ENCODE results near the gene MAPK8. TPM values are rescaled to one million over a fixed set of nuclear protein-coding genes. Genes with fewer than 3 reads are reported as not detected.
"Not testable (repeated sequence)": the region's sequence is repeated elsewhere in the genome, so short reads cannot be mapped to it uniquely, and the experiment has no call there.

The MAPK8 gene
- polyA plus RNA-seq, 4 donors: 12.4 to 41.2 (median 22.3) TPM

DNA sequence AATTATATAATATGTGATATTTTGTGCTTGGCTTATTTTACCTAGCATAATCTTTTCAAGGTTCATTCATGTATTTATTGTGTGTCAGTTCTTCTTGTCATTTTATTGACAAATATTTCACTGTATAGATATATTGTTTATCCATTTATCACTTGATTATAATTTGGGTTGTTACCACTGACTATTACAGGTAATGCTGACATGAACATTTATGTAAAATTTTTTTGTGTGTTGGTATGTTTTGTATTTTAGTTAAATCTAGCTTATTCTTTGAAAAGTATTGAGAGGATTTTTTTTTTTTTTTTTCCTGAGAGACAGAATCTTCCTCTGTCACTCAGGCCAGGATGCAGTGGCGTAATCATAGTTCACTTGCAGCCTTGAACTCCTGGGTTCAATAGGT lies 107.7 kb downstream of the MAPK8 start:
- H3K36me3 ChIP-seq (ENCODE audit: control insufficient read depth in 3 of 3, insufficient read depth in 2 of 3, low read depth in 1 of 3, low read length in 3 of 3): peaks cover 2 to 8% (median 5%) of the 10 kb centered on the region in 3 donors
- H3K27me3 ChIP-seq (ENCODE audit: control insufficient read depth in 3 of 3, insufficient read depth in 3 of 3, low read length in 3 of 3): no peaks in the 10 kb centered on the region
- DNase-seq (no peak), FAIRE-seq (no peak)
- H3K4me1 ChIP-seq (ENCODE audit: control insufficient read depth in 3 of 3, insufficient read depth in 2 of 3, low read depth in 1 of 3, low read length in 2 of 3): no peaks in the 10 kb centered on the region
- H3K27ac ChIP-seq (ENCODE audit: low read depth in 1 of 3, low read length in 2 of 3): no peak overlapping the region
- WGBS, 3 donors: 86 to 100% (median 97%) methylated on average over 1 of the region's 1 CpG
- H3K4me3 ChIP-seq (ENCODE audit: low read depth in 1 of 3, low read length in 3 of 3): no peak overlapping the region
- peaks cover 0 to 10% of the 10 kb centered on the region in 2 donors for H3K9me3 ChIP-seq (ENCODE audit: control insufficient read depth in 2 of 2, insufficient read depth in 1 of 2, low read depth in 1 of 2, low read length in 1 of 2)

DNA sequence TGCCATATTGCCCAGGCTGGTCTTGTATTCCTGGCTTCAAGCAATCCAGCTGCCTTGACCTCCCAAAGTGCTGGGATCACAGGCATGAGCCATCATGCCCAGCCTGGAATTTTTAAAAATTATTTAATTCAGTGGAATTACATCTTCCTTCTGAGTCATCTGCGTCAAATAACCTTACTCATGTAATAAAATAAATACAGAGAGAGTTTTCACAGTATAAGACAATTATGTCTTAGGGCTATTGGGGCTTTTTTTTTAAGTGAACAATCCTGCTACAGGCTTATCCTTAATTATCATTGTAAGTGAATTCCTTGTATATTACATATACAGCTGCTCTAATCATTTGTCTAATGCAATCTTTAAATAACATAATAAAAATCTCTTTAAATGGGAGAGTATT lies 108.3 kb downstream of the MAPK8 start:
- Histone ChIP-seq H3K36me3 (ENCODE audit: control insufficient read depth in 3 of 3, insufficient read depth in 2 of 3, low read depth in 1 of 3, low read length in 3 of 3) (peaks cover 2 to 8% (median 5%) of the 10 kb centered on the region in 3 donors), H3K9me3 (ENCODE audit: control insufficient read depth in 2 of 2, insufficient read depth in 1 of 2, low read depth in 1 of 2, low read length in 1 of 2) (peaks cover 0 to 10% of the 10 kb centered on the region in 2 donors), H3K4me3 (ENCODE audit: low read depth in 1 of 3, low read length in 3 of 3) (no peak overlapping the region), H3K27me3 (ENCODE audit: control insufficient read depth in 3 of 3, insufficient read depth in 3 of 3, low read length in 3 of 3) (no peaks in the 10 kb centered on the region), H3K27ac (ENCODE audit: low read depth in 1 of 3, low read length in 2 of 3) (no peak overlapping the region), H3K4me1 (ENCODE audit: control insufficient read depth in 3 of 3, insufficient read depth in 2 of 3, low read depth in 1 of 3, low read length in 2 of 3) (no peaks in the 10 kb centered on the region)
- no peak for DNase-seq
- no peak for FAIRE-seq
- WGBS, 3 donors: 93 to 98% (median 97%) methylated on average over 1 of the region's 1 CpG

DNA sequence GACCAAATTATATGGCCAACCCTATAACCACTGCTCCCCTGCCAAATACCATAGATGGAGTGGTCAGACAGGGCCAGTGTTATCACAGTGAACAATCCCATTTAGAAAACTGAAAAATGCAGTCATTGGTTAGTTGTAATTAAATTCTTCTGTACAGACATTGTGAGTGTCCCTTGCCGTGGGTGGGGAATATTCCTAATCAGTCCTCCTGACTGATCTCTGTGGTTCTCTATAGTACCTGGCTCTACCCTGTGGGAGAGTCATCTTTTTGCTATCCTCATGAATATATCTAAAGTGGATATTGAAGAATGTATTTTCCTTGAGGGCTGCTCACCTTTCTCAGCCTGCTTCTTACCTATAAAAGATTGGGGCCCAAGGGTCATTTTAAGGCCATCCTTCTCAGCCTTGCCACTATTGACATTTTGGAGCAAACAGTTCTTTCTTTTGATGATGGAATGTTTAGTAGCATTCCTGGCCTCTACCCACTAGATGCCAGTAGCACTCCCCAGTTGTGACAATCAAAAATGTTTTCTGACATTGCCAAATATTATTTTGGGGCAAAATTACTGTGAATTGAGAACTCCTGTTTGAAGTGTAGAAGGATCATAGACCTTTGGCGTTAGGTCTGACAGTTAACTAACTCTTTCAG lies 110.2 kb downstream of the MAPK8 start:
- no peak for FAIRE-seq
- no peaks in the 10 kb centered on the region for H3K27me3 ChIP-seq (ENCODE audit: control insufficient read depth in 3 of 3, insufficient read depth in 3 of 3, low read length in 3 of 3)
- H3K27ac ChIP-seq (ENCODE audit: low read depth in 1 of 3, low read length in 2 of 3): no peak overlapping the region
- H3K4me3 ChIP-seq (ENCODE audit: low read depth in 1 of 3, low read length in 3 of 3): no peak overlapping the region
- H3K4me1 ChIP-seq (ENCODE audit: control insufficient read depth in 3 of 3, insufficient read depth in 2 of 3, low read depth in 1 of 3, low read length in 2 of 3): no peaks in the 10 kb centered on the region
- peaks cover 0 to 9% of the 10 kb centered on the region in 2 donors for H3K9me3 ChIP-seq (ENCODE audit: control insufficient read depth in 2 of 2, insufficient read depth in 1 of 2, low read depth in 1 of 2, low read length in 1 of 2)
- WGBS, 3 donors: 93 to 94% (median 93%) methylated on average over 2 of the region's 2 CpGs
- H3K36me3 ChIP-seq (ENCODE audit: control insufficient read depth in 3 of 3, insufficient read depth in 2 of 3, low read depth in 1 of 3, low read length in 3 of 3): peaks cover 2 to 6% (median 5%) of the 10 kb centered on the region in 3 donors
- DNase-seq: no peak

DNA sequence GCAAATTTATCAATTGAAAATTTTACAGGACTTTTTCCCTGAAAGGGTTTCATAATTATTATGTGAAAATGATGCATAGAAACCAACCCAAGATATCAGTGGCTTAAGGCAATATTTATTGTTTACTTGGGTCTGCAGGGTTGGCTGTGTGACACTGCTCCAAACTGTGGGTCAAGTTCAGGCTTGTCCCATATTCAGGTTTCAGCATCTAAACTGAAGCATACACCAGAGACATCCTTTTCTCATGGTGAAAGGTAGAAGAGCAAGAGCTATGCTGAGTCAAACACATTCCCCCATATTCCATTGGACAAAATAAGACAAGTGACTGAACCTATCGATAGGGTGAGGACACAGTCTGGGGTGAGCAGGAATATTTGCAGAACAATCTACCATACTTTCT lies 110.9 kb downstream of the MAPK8 start:
- Histone ChIP-seq H3K27me3 (ENCODE audit: control insufficient read depth in 3 of 3, insufficient read depth in 3 of 3, low read length in 3 of 3) (no peaks in the 10 kb centered on the region), H3K36me3 (ENCODE audit: control insufficient read depth in 3 of 3, insufficient read depth in 2 of 3, low read depth in 1 of 3, low read length in 3 of 3) (peaks cover 0 to 6% (median 5%) of the 10 kb centered on the region in 3 donors)

DNA sequence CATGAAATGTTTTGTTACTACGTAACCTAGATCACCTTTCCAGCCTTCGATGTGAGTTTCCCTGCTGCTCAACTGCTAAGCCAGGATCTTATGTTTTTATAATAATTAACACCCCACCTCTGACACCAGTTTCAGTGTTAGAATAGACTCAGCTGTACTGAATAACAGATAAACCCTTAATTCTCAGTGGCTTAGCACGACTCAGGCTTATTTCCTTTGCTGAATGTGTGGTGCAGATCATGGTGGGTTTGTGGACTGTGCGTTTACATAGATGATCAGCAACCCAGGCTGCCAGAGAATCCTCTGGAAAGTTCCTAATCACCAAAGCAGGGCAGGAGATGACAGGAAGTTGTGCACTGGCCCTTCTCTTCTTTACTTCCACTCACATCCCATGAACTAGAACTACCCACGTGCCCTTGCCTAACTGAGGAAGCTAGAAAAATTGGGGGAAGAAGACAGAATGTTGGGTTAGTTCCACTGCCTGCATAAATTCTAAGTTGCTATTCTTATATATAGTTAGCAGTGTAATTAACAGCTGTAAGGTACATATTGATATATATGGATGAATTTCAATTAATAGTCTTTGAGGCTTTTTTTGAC lies 111.8 kb downstream of the MAPK8 start:
- WGBS, 3 donors: 84 to 94% (median 91%) methylated on average over 5 of the region's 5 CpGs
- Histone ChIP-seq H3K27ac (ENCODE audit: low read depth in 1 of 3, low read length in 2 of 3) (no peak overlapping the region), H3K4me3 (ENCODE audit: low read depth in 1 of 3, low read length in 3 of 3) (no peak overlapping the region), H3K9me3 (ENCODE audit: control insufficient read depth in 2 of 2, insufficient read depth in 1 of 2, low read depth in 1 of 2, low read length in 1 of 2) (no peaks in the 10 kb centered on the region), H3K4me1 (ENCODE audit: control insufficient read depth in 3 of 3, insufficient read depth in 2 of 3, low read depth in 1 of 3, low read length in 2 of 3) (no peaks in the 10 kb centered on the region), H3K36me3 (ENCODE audit: control insufficient read depth in 3 of 3, insufficient read depth in 2 of 3, low read depth in 1 of 3, low read length in 3 of 3) (no peaks in the 10 kb centered on the region), H3K27me3 (ENCODE audit: control insufficient read depth in 3 of 3, insufficient read depth in 3 of 3, low read length in 3 of 3) (no peaks in the 10 kb centered on the region)
- DNase-seq: no peak
- FAIRE-seq: no peak

More for the DNA sequence above, 110.9 kb downstream of the MAPK8 start:
- Histone ChIP-seq H3K4me1 (ENCODE audit: control insufficient read depth in 3 of 3, insufficient read depth in 2 of 3, low read depth in 1 of 3, low read length in 2 of 3) (no peaks in the 10 kb centered on the region), H3K9me3 (ENCODE audit: control insufficient read depth in 2 of 2, insufficient read depth in 1 of 2, low read depth in 1 of 2, low read length in 1 of 2) (peaks cover 0 to 5% of the 10 kb centered on the region in 2 donors), H3K4me3 (ENCODE audit: low read depth in 1 of 3, low read length in 3 of 3) (no peak overlapping the region), H3K27ac (ENCODE audit: low read depth in 1 of 3, low read length in 2 of 3) (no peak overlapping the region)
- no peak for DNase-seq
- WGBS, 3 donors: 89 to 97% (median 94%) methylated on average over 1 of the region's 1 CpG
- FAIRE-seq: no peak

DNA sequence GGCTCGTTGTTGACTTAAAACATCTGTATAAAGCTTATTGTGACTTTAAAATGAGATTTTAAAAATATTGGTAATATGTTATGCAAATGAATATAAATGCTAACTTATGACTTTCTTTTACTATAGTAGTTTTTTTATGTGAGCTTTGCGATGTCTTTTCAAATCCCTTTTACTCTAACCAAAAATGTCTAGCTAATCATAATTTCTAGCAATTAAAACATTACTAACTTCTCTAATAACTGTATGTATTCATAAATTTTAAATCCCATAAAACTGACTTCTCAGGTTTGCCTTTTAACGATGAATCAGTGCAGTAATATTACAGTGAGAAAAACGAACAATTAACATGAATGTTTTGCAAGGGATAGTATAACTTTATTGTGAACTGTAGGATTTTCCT lies 113.2 kb downstream of the MAPK8 start:
- DNase-seq (no peak), FAIRE-seq (no peak)
- Histone ChIP-seq H3K36me3 (ENCODE audit: control insufficient read depth in 3 of 3, insufficient read depth in 2 of 3, low read depth in 1 of 3, low read length in 3 of 3) (no peaks in the 10 kb centered on the region), H3K4me1 (ENCODE audit: control insufficient read depth in 3 of 3, insufficient read depth in 2 of 3, low read depth in 1 of 3, low read length in 2 of 3) (no peaks in the 10 kb centered on the region), H3K4me3 (ENCODE audit: low read depth in 1 of 3, low read length in 3 of 3) (no peak overlapping the region), H3K27ac (ENCODE audit: low read depth in 1 of 3, low read length in 2 of 3) (no peak overlapping the region), H3K27me3 (ENCODE audit: control insufficient read depth in 3 of 3, insufficient read depth in 3 of 3, low read length in 3 of 3) (no peaks in the 10 kb centered on the region), H3K9me3 (ENCODE audit: control insufficient read depth in 2 of 2, insufficient read depth in 1 of 2, low read depth in 1 of 2, low read length in 1 of 2) (no peaks in the 10 kb centered on the region)
- 91 to 96% (median 94%) methylated on average over 4 of the region's 4 CpGs for WGBS, 3 donors

DNA sequence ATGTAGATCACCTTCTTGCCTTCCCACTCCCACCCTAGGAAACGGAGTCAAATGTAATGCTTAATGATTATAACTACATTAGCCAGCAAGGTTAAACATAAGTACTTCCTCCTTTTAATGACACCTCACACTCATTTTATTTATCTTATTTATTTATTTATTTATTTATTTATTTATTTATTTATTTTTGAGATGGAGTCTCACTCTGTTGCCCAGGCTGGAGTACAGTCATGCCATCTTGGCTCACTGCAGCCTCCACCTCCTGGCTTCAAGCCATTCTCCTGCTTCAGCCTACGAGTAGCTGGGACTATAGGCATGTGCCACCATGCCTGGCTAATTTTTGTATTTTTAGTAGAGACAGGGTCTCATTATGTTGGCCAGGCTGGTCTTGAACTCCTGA lies 115.4 kb downstream of the MAPK8 start:
- H3K36me3 ChIP-seq (ENCODE audit: control insufficient read depth in 3 of 3, insufficient read depth in 2 of 3, low read depth in 1 of 3, low read length in 3 of 3); H3K4me3 ChIP-seq (ENCODE audit: low read depth in 1 of 3, low read length in 3 of 3); FAIRE-seq; H3K9me3 ChIP-seq (ENCODE audit: control insufficient read depth in 2 of 2, insufficient read depth in 1 of 2, low read depth in 1 of 2, low read length in 1 of 2); H3K27ac ChIP-seq (ENCODE audit: low read depth in 1 of 3, low read length in 2 of 3); H3K4me1 ChIP-seq (ENCODE audit: control insufficient read depth in 3 of 3, insufficient read depth in 2 of 3, low read depth in 1 of 3, low read length in 2 of 3); H3K27me3 ChIP-seq (ENCODE audit: control insufficient read depth in 3 of 3, insufficient read depth in 3 of 3, low read length in 3 of 3); DNase-seq: not testable (repeated sequence)
- 82 to 91% (median 88%) methylated on average over 2 of the region's 2 CpGs for WGBS, 3 donors

DNA sequence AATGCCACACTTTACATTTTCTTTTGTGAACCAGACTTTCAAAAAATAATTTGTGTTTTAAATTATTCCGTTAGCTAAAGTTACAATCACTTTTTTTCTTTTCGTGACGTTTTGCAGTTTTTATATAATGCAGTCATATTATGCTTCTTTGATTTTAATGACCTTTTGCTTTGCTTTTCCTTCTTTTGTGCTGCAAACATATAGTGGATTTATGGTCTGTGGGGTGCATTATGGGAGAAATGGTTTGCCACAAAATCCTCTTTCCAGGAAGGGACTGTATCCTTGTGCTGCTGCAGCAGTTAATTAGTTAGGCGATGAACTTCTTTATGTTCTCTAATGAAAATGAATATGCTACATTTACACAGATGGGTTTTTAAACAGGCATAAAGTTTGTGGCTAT lies 117.4 kb downstream of the MAPK8 start:
- no peak overlapping the region for H3K4me3 ChIP-seq (ENCODE audit: low read depth in 1 of 3, low read length in 3 of 3)
- no peak overlapping the region for H3K27ac ChIP-seq (ENCODE audit: low read depth in 1 of 3, low read length in 2 of 3)
- DNase-seq (no peak), FAIRE-seq (no peak)
- H3K36me3 ChIP-seq (ENCODE audit: control insufficient read depth in 3 of 3, insufficient read depth in 2 of 3, low read depth in 1 of 3, low read length in 3 of 3): peaks cover 0 to 3% (median 0%) of the 10 kb centered on the region in 3 donors
- H3K4me1 ChIP-seq (ENCODE audit: control insufficient read depth in 3 of 3, insufficient read depth in 2 of 3, low read depth in 1 of 3, low read length in 2 of 3): no peaks in the 10 kb centered on the region
- no peaks in the 10 kb centered on the region for H3K9me3 ChIP-seq (ENCODE audit: control insufficient read depth in 2 of 2, insufficient read depth in 1 of 2, low read depth in 1 of 2, low read length in 1 of 2)
- WGBS, 3 donors: 94 to 97% (median 96%) methylated on average over 4 of the region's 4 CpGs
- no peaks in the 10 kb centered on the region for H3K27me3 ChIP-seq (ENCODE audit: control insufficient read depth in 3 of 3, insufficient read depth in 3 of 3, low read length in 3 of 3)
